Naive B cell (primary cell): ENCODE results near the gene SNUPN. TPM values are rescaled to one million over a fixed set of nuclear protein-coding genes. Genes with fewer than 3 reads are reported as not detected.
"Not testable (repeated sequence)": the region's sequence is repeated elsewhere in the genome, so short reads cannot be mapped to it uniquely, and the experiment has no call there.

Experiments used
- ATAC-seq, 2 donors: fragments of 150-1000 bp; cut with Tn5 transposase; 2 replicates each; pipeline ENCODE4 v1.10.0; 2021; ENCODE audit warnings: low read depth in 2 of 2, mild to moderate bottlenecking in 2 of 2, moderate library complexity in 2 of 2
- DNase-seq: peaks from one replicate; pipeline ENCODE4 v3.0.0; 2022
- H3K27ac Mint-ChIP-seq, 6 donors: one replicate each; pipeline ENCODE4 v1.8.0; 2020 to 2022; ENCODE audit warnings: mild to moderate bottlenecking in 6 of 6, mixed read lengths in 6 of 6, moderate library complexity in 5 of 6, inconsistent platforms in 2 of 6
- H3K27me3 Mint-ChIP-seq, 3 donors: one replicate each; pipeline ENCODE4 v1.8.0; 2021 to 2022; ENCODE audit warnings: mixed read lengths in 3 of 3, mild to moderate bottlenecking in 1 of 3
- H3K36me3 Mint-ChIP-seq, 2 donors: one replicate each; pipeline ENCODE4 v1.8.0; 2020 to 2022; ENCODE audit warnings: mixed read lengths in 2 of 2, inconsistent platforms in 1 of 2, mild to moderate bottlenecking in 1 of 2
- H3K4me1 Mint-ChIP-seq, 3 donors: one replicate each; pipeline ENCODE4 v1.8.0; 2020 to 2022; ENCODE audit warnings: mixed read lengths in 3 of 3, inconsistent platforms in 1 of 3, mild to moderate bottlenecking in 1 of 3, moderate library complexity in 1 of 3
- H3K4me3 Mint-ChIP-seq, 8 donors: one replicate each; pipeline ENCODE4 v1.8.0; 2020 to 2022; ENCODE audit warnings: mild to moderate bottlenecking in 8 of 8, mixed read lengths in 8 of 8, moderate library complexity in 8 of 8, inconsistent platforms in 2 of 8
- H3K9me3 Mint-ChIP-seq, 7 donors: one replicate each; pipeline ENCODE4 v1.8.0; 2020 to 2022; ENCODE audit warnings: mixed read lengths in 7 of 7, mild to moderate bottlenecking in 5 of 7, inconsistent platforms in 2 of 7, moderate library complexity in 1 of 7
- polyA plus RNA-seq, 6 donors: library from polyadenylated mRNA; unstranded; fragments of 300-500 nt; fragmentation: Illumina TruSeq; gene quantifications; one replicate each; pipeline ENCODE4 v1.2.3, GENCODE V29; 2021; ENCODE audit warnings: low read depth in 6 of 6

SNUPN gene
- polyA plus RNA-seq, 6 donors from 2014 or later, result 17.0 to 27.9 (median 22.5) TPM

GRCh38 chr15:75577401-75578172 is 47.9 kb downstream of the SNUPN start:
- Mint-ChIP-seq H3K27ac (peak overlapping the region; percentile 29 to 93 (median 82)), H3K4me1 (peaks cover 14 to 40% (median 39%) of the 10 kb centered on the region in 3 donors), H3K36me3 (no peaks in the 10 kb centered on the region), H3K4me3 (peak overlapping the region; percentile 85 to 97 (median 94)), H3K27me3 (no peaks in the 10 kb centered on the region), H3K9me3 (no peaks in the 10 kb centered on the region)
- DNase-seq, result no peak
- ATAC-seq, result no peak

- H3K4me1 Mint-ChIP-seq, result peaks cover 14 to 36% (median 34%) of the 10 kb centered on the region in 3 donors
- DNase-seq (no peak), ATAC-seq (no peak)
- H3K27me3 Mint-ChIP-seq, result no peaks in the 10 kb centered on the region
- H3K36me3 Mint-ChIP-seq, result no peaks in the 10 kb centered on the region
- H3K27ac Mint-ChIP-seq, result peak overlapping the region in 5 of 6 donors; percentile 1 to 91 (median 71)
- peak overlapping the region in 1 of 8 donors; percentile 2 for H3K4me3 Mint-ChIP-seq
- H3K9me3 Mint-ChIP-seq, result no peaks in the 10 kb centered on the region
These were observed 51.7 kb downstream of the SNUPN start for GRCh38 chr15:75573648-75574384.

- H3K27ac Mint-ChIP-seq, result no peak overlapping the region
- H3K9me3 Mint-ChIP-seq, result no peaks in the 10 kb centered on the region
- no peaks in the 10 kb centered on the region for H3K36me3 Mint-ChIP-seq
These were observed 55.2 kb downstream of the SNUPN start for GRCh38 chr15:75570126-75570845.

GRCh38 chr15:75565062-75565970 is 60.2 kb downstream of the SNUPN start:
- Mint-ChIP-seq H3K27me3 (no peaks in the 10 kb centered on the region), H3K4me1 (no peaks in the 10 kb centered on the region), H3K27ac (peak overlapping the region in 1 of 6 donors; percentile 41), H3K4me3 (no peak overlapping the region), H3K9me3 (no peaks in the 10 kb centered on the region), H3K36me3 (no peaks in the 10 kb centered on the region)
- no peak for ATAC-seq
- DNase-seq, result no peak

More at GRCh38 chr15:75570126-75570845, 55.2 kb downstream of the SNUPN start:
- H3K4me3 Mint-ChIP-seq, result peak overlapping the region in 1 of 8 donors; percentile 21
- ATAC-seq, result no peak
- DNase-seq, result no peak
- H3K4me1 Mint-ChIP-seq, result peaks cover 8 to 23% (median 12%) of the 10 kb centered on the region in 3 donors
- H3K27me3 Mint-ChIP-seq, result no peaks in the 10 kb centered on the region

GRCh38 chr15:75561888-75562287 is 63.6 kb downstream of the SNUPN start:
- H3K4me1 Mint-ChIP-seq, result no peaks in the 10 kb centered on the region
- no peak for ATAC-seq
- H3K27me3 Mint-ChIP-seq, result no peaks in the 10 kb centered on the region
- H3K36me3 Mint-ChIP-seq, result no peaks in the 10 kb centered on the region
- no peak for DNase-seq
- H3K4me3 Mint-ChIP-seq, result no peak overlapping the region
- no peaks in the 10 kb centered on the region for H3K9me3 Mint-ChIP-seq
- H3K27ac Mint-ChIP-seq, result no peak overlapping the region

- ATAC-seq, H3K4me3 Mint-ChIP-seq, H3K36me3 Mint-ChIP-seq, H3K27me3 Mint-ChIP-seq, H3K9me3 Mint-ChIP-seq, H3K4me1 Mint-ChIP-seq, DNase-seq: not testable (repeated sequence)
- H3K27ac Mint-ChIP-seq, result peak overlapping the region in 1 of 6 donors; percentile 66
These were observed 66.2 kb downstream of the SNUPN start for GRCh38 chr15:75559360-75559759.

- H3K36me3 Mint-ChIP-seq, H3K4me1 Mint-ChIP-seq, H3K4me3 Mint-ChIP-seq, ATAC-seq, DNase-seq, H3K27ac Mint-ChIP-seq, H3K9me3 Mint-ChIP-seq, H3K27me3 Mint-ChIP-seq: not testable (repeated sequence)
These were observed 66.6 kb downstream of the SNUPN start for GRCh38 chr15:75558955-75559354.

- H3K36me3 Mint-ChIP-seq, result no peaks in the 10 kb centered on the region
- DNase-seq, result no peak
- H3K4me1 Mint-ChIP-seq, result peaks cover 0 to 7% (median 0%) of the 10 kb centered on the region in 3 donors
- no peak overlapping the region for H3K4me3 Mint-ChIP-seq
- H3K9me3 Mint-ChIP-seq, result no peaks in the 10 kb centered on the region
- H3K27ac Mint-ChIP-seq, result no peak overlapping the region
- H3K27me3 Mint-ChIP-seq, result no peaks in the 10 kb centered on the region
- no peak for ATAC-seq
These were observed 70.8 kb downstream of the SNUPN start for GRCh38 chr15:75554717-75555116.

- no peaks in the 10 kb centered on the region for H3K36me3 Mint-ChIP-seq
- no peak for DNase-seq
- H3K27me3 Mint-ChIP-seq, result no peaks in the 10 kb centered on the region
- no peak for ATAC-seq
- H3K9me3 Mint-ChIP-seq, result peaks cover 0 to 2% (median 0%) of the 10 kb centered on the region in 7 donors
- H3K4me1 Mint-ChIP-seq, result peaks cover 0 to 7% (median 3%) of the 10 kb centered on the region in 3 donors
- no peak overlapping the region for H3K4me3 Mint-ChIP-seq
- no peak overlapping the region for H3K27ac Mint-ChIP-seq
These were observed 71.9 kb downstream of the SNUPN start for GRCh38 chr15:75553659-75554058.

- no peaks in the 10 kb centered on the region for H3K36me3 Mint-ChIP-seq
- no peak for ATAC-seq
- no peak overlapping the region for H3K27ac Mint-ChIP-seq
- peaks cover 0 to 2% (median 0%) of the 10 kb centered on the region in 7 donors for H3K9me3 Mint-ChIP-seq
- no peak for DNase-seq
- peaks cover 0 to 11% (median 7%) of the 10 kb centered on the region in 3 donors for H3K4me1 Mint-ChIP-seq
- no peaks in the 10 kb centered on the region for H3K27me3 Mint-ChIP-seq
- no peak overlapping the region for H3K4me3 Mint-ChIP-seq
These were observed 74.4 kb downstream of the SNUPN start for GRCh38 chr15:75551091-75551490.
